HG02610 (cell line): Measurements from ENCODE around the gene TMSB4X.
"Not testable (repeated sequence)": the region's sequence is repeated elsewhere in the genome, so short reads cannot be mapped to it uniquely, and the experiment has no call there.

Experiments
- ATAC-seq: cut with Tn5 transposase; IDR thresholded peaks from one replicate; pipeline ENCODE4 v1.9.1; 2021; ENCODE audit warnings: mild to moderate bottlenecking, moderate library complexity; ENCODE audit not compliant: unreplicated experiment

TMSB4X gene

DNA sequence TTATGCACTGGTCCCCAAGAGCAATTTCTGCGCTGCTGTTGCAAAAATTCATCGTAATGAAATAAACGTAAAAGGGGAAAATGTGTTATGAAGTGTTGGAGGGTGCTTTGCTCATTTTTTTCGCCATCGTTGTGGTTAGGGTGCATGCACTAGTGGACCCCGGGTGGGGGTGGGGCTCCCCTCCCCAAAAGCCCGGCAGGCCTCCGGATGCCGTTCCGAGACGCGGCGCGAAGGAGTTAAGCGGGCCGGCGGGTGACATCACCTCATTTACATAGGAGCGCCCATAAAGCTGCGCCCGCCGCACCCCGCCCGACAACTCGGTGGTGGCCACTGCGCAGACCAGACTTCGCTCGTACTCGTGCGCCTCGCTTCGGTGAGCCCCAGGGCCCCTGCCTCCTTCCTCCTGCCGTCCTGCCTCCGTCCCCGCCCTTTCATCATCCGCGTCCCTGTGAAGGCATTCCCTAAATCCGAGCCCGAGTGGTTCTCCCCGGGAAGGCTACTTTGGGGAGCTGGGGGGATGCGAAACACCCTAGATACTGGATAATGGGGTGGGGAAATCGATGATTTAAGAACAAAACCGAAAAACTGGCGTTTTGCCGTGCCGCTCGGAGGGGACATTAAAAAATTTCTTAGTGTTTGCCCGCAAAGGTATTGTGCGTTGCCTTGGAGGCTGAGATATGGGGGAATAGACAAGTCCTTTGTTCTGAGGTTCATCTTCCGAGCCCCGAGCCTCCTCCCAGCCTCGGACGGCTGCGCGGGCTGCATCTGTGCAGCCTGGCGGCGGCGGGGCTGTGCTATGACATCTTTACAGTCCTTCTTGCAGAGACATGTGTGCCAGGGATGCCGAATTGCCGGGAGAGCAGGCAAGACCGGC is at the start of gene TMSB4X:
TSS of gene TMSB4X (plus strand) at position 315 of the 874 bp plus-strand sequence.
- peak; percentile 38 for ATAC-seq

DNA sequence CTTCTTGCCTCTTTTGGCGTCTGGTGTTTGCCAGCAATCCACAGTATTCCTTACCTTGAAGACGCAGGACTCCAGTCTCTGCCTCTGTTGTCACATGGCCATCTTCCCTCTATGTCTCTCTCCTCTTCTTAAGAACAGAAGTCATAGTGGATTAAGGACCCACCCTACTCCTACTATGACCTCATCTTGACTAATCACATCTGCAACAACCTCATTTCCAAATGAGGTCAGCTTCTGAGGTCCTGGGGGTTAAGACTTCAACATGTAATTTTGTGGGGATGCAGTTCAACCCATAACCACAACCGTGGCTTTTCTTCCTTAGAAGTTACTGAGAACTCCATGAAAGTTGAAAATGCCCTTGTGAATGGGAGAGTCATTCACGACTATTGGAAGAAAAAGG is 45.2 kb upstream of the TMSB4X start:
- no peak for ATAC-seq

DNA sequence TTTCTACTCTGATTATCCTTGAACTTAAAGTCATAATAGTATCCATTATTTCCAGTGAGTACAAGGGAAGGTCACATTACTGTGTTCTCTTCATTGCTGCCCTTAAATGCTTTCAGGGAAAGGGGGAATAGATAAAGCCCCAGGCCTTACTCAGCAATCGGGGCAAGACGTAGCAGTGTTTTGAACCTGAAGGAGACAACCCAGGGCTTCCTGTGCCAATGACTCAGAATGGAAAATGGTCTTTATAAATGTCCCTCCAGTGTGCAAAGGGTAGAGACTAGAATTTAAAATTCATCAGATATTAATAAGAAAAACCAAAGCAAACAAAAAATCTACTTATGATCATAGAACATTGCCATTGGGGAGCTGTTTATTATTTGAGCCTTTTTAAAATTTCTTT is 44.8 kb upstream of the TMSB4X start:
- no peak for ATAC-seq

DNA sequence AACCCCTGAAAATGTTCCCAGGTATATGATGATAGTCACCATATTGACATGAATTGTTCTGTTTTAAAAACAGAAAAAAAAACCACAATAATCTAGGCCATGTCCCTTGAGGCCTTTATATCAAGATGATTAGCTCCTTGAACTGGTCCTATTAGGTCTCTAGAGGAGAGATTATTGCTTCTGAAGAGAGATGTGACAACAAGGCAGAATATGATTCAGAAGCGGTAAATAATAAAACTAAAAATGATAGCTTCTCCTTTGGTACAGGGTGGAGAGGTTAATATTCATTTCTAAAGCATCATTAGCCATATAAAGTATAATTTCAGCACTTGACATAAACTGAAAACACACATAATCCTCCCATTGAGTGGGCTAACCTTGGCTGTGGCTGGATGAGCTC is 42.7 kb upstream of the TMSB4X start:
- no peak for ATAC-seq

DNA sequence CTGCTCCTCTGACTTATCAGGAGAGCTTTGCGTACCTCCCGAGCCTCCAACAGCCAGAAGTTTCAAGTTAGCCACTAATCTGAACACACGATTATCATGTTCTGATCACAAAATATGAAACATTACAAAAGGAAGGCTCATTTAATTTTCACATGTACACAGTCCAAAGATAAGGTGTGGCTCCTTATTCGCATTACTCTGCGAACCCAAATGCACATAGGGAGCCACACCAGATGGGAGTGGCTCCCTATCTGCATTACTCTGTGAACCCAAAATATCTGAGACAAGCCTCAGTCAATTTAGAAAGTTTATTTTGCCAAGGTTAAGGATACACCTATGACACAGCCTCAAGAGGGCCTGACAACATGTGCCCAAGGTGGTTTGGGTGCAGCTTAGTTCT is 40.1 kb upstream of the TMSB4X start:
- no peak for ATAC-seq

DNA sequence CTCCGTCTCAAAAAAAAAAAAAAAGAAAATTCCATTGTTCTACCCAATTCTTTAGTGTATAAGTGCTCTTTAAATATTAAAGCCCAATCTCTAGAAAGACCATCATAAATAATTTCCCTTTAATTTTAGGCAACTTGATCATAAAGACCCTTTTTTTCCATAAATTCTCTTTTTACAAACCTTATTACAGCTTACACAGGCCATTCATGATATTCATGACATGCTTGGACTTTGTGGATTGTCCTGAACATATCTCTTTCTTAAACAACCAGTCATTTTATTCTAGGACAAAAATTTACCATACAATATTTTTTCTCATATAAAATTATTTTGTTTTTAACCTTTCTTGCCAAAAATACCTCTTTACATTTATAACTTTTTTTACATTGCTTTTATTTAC is 38.0 kb upstream of the TMSB4X start:
- ATAC-seq: no peak

DNA sequence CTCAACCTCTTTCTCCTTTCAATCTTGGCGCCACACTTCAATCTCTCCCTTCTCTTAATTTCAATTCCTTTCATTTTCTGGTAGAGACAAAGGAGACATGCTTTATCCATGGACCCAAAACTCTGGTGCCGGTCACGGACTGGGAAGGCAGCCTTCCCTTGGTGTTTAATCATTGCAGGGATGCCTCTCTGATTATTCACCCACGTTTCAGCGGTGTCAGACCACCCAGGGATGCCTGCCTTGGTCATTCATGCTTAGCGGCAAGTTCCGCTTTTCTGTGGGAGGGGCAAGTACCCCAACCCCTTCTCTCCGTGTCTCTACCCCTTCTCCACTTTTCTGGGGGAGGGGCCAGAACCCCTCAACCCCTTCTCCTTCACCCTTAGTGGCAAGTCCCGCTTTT is 34.4 kb upstream of the TMSB4X start:
- ATAC-seq: not testable (repeated sequence)

DNA sequence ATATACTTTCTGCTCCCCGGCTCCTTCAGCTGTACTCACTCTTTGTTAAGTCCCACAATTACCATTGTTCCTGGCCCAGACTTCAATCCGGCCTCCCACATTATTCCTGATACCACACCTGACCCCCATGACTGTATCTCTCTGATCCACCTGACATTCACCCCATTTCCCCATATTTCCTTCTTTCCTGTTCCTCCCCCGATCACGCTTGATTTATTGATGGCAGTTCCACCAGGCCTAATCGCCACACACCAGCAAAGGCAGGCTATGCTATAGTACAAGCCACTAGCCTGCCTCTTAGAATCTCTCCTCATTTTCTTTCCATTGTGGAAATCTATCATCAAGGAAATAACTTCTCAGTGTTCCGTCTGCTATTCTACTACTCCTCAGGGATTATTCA is 31.3 kb upstream of the TMSB4X start:
- ATAC-seq: not testable (repeated sequence)

DNA sequence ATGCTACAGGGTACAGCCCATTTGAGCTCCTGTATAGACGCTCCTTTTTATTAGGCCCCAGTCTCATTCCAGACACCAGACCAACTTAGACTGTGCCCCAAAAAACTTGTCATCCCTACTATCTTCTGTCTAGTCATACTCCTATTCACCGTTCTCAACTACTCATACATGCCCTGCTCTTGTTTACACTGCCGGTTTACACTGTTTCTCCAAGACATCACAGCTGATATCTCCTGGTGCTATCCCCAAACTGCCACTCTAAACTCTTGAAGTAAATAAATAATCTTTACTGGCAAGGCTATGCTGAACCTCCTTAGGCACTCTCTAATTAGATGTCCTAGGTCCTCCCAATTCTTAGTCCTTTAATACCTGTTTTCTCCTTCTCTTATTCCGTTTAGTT is 30.5 kb upstream of the TMSB4X start:
- not testable (repeated sequence) for ATAC-seq

DNA sequence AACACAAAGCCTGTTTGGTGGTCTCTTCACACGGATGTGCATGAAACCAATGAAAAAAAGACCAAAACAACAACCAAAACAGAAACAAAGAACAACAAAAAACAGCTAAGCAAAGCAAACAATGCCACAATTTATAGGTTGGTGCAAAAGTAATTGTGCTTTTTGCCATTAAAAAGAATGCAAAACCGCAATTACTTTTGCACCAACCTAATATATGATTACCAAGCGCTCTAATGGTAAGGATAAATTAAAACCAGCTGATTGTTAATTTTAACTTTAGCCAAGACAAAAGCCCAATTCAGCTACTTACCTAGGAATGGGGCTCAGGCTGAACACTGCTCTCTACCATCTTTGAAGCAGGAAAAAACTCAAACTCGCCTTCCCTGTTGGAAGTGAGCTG is 29.4 kb upstream of the TMSB4X start:
- ATAC-seq: no peak

DNA sequence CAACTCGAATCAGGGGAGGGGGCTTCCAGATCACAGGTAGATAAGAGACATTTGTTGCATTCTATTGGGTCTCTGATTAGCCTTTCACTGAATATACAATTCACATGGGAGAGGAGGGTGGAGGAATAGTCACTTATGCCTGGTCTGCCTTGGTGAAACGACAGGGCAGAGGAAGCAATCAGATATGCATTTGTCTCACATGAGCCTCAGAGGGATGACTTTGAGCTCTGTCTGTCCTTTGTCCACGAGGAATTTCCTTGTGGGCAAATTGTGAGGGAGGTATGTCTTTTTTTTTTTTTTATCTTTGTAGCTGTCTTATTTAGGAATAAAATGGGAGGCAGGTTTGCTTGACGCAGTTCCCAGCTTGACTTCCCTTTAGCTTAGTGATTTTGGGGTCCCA is 28.5 kb upstream of the TMSB4X start:
- ATAC-seq: no peak

DNA sequence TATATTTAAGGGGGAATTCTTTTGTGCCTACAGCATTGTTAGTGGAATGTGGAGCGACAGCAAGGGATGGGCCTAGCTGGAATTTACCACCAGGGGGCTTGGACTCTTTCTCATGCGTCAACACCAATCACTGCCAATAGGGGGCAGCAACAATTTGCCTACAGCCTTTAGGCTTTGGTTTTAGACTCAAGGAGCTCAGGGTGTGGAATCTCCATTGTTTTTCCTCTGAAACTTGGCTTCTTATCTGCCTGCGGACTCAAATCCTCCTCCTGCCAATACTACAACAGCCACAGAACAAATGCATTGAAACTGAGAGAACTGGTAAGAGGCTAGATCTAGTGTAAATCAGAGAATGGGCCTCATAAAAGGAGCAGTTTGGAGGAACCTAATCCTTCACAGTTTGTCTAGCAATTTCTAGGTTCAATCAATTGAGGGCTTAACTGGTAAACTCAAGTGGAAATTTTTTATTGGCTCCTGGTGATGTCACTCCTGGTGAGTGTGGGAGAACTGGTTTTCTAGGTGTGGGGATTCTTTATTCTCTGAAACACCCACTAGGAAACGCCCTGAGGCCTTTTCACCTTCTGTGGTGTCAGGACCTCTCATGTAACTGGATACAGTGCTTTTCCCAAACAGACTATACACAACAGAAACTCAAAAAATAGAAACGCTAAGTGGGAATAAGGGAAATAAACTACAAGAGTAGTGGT is 27.9 kb upstream of the TMSB4X start:
- ATAC-seq: no peak

DNA sequence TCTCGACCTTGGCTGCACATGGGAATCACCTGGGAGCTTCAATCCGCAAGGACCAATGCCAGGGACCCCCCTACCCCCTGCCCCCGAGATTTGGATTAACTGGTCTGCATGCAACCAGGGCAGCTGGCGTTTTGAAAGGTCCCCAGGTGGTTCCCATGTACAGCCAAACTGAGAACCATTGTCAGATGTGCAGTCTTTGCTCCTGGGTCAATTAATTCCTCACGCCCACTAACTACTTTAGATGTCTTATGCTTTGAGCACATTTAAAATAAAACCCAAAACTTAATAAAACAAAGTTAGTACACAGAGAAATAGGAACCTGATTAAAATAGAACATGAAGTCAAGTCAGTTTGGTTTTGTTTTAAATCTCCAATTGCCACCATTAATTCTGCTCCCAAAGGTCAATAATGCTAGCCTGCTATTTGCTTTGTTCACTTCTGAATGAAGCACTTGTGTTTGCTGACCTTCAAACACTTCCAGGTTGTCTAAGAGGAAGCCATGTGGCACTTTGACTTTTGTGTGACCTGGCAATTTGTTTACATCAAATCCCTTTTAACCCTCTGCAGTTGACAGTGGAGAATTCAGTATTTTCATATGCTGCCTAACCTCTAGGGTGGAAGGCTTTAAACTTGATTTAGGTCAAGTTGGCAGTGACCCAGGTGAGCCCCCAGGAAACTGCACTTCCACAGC is 27.2 kb upstream of the TMSB4X start:
- ATAC-seq: no peak

DNA sequence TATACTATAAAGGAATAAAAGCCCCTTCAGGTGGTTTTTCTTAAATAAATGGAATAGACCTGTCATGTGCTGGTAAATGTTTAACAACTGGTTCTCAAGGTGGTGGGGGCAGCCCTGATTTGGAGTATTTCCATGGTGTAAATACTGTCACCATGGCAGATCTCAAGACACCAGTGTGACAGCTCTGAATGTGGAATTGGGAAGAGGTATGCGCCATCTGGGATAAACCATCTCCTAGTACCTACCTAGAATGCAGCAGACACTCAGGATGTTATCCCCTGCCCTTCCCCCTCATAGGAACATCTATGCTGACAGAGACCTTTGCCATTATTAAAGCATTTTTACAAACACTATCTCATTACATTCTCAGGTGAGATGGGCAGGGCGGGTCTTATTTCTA is 26.4 kb upstream of the TMSB4X start:
- ATAC-seq: no peak

DNA sequence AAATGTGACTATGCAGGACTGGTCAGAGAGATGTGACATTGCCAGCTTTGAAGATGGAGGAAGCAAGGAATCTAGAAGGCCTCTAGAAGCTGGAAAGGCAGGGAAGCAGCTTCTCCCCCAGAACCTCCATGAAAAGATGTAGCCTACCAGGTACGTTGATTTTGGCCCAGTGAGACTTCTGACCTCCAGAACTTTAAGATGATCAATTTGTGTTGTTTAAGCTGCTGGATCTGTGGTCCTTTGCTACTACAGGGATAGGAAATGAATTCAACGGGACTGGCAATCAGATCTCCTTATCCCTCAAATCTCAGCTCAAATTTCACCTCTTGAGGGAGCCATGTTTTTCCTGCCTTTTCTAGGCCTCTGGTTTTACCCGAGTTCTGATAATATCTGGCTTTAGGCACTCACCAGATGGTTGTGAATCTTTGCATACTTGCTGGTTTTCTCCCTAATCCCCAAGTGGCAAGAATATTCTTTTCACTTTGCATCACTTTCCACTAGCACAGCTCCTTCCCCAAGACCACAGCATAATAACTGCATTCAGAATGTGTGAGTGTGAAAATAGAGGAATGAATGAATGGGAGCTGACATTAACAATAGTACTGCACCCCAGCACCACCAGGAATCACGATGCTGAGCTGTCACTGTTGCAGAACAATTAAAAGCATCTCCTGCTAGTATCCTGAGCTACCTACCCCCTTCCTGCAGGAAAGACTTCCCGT is 25.5 kb upstream of the TMSB4X start:
- ATAC-seq: no peak

DNA sequence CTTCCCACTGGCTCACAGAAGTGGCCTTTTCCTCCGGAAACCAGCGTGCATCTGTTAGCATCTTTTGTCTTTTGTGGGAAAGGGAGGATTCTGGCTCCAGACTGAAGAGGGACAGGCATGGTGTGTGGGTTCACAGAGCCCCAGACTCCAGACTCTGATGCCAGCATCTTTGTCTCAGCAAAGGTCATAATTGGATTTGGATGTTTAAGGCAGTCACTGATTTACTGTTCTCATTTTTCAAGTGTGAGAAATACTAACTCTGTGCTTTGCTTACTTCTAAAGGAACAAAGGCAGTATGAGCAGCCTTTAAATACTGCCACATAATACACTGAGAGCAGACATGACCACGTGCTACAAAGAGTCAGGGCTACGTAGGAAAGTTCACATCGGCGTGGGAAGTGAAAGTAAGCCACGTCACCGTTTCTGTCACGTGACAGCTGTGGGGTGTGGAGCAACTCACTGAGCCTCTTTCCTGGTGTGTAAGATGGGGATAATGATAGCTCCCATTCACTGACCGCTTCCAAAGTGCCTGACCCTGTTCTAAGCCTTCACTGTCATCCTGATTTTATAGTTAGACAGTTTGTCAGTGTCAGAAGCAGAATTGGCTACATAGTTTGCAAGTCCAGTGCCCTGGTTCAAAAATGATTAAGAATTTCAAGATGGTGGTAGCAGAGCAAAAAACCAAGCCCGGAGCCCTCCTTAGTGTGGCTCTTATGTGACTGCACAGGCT is 24.8 kb upstream of the TMSB4X start:
- no peak for ATAC-seq

DNA sequence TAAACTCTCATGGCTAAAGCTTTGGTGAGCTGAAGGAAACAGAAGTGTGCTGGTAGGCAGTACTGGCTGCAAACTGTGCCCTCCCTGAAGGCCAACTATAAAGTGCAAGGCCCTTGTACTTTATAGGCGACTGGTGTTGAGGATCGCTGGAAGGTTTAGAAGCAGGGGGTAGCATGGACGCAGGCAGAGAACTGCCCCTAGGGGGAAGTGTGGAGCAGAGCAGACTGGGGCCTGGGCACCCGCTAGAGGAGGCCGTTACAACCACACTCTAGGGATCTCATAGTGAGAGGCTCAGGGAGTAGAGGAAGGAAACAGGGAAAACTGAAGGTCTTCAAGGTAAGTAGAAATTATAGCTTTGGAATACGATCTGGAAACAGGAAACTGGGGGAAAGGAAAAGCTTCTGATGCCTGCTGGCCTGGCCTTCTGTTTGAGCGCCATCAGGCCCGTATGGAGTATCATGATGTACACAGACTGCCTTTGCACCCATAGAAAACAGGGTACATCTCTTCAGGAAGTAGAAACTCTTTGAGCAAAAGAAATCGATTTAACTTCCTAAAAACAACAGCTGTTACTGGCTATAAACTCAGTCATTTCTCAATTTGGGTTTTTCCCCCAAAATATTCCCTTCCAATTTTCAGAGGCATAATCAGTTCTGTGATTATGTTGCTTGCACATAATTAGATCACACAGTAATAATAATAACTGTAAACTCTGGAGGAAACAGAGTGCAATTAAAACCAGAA is 23.9 kb upstream of the TMSB4X start:
- peak; percentile 48 for ATAC-seq

DNA sequence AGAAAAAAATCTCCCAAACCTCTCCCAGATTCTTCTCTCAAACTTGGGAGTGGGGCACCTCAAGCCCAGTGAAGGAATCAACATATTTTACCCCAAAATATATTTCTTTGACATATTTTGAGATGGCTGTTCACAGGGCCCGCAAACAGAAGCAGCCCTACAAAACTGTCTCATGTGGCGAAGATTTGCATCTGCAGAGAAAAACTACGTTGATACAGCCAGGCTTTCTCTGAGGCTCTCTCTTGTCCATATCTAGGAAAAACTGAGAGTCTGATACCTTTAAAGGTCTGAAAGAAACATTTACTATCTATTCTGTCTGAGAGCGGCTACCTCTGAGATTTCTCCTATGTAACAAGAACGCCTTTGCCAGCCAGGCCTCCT is 23.3 kb upstream of the TMSB4X start:
- no peak for ATAC-seq

DNA sequence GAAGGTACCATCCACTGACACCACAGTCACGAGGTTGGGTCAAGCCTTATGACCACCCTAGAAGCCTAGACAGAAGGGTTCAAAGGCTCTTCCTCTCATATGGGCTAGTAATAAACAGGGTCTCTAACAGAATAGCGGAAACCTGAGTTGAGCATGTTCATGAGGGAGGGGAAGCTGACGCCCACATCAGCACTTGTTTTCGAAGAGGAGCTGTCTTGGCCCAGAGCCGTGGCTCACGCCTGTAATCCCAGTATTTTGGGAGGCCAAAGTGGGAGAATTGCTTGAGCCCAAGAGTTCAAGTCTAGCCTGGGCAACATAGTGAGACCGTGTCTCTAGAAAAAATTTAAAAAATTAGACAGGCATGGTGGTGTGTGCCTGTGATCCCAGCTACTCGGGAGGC is 21.5 kb upstream of the TMSB4X start:
- no peak for ATAC-seq

DNA sequence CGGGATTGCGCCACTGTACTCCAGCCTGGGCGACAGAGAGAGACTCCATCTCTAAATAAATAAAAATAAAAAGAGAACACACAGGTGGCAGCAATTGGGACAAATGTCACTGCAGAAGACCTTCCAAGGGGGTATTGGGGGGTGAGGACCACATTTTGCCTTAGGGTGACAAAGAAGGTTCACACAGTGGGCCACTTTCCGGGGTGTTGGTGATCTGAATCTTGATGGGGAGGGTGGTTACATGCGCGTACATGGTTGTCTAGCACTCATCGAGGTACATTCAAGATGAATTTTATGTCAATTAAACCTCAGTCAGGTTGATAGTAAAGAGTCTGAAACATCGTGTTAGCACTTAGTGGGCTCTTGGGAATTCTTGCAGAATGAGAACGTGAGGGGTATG is 20.5 kb upstream of the TMSB4X start:
- ATAC-seq: no peak
